ENCODE measurements around the gene RSBN1. TPM values are rescaled to one million over a fixed set of nuclear protein-coding genes. Genes with fewer than 3 reads are reported as not detected.
A peak's percentile ranks its signal among the peaks of the same experiment; 100 is the strongest.
"Not testable (repeated sequence)": the region's sequence is repeated elsewhere in the genome, so short reads cannot be mapped to it uniquely, and the experiment has no call there.

The RSBN1 gene
- total RNA-seq, result 68.7 TPM

- Histone ChIP-seq H3K4me1 (ENCODE audit: insufficient read depth, low read length) (peaks cover 47% of the 10 kb centered on the region), H3K27me3 (ENCODE audit: insufficient read depth, low read length) (no peaks in the 10 kb centered on the region), H3K9me3 (ENCODE audit: low read depth, low read length) (no peaks in the 10 kb centered on the region), H3K4me3 (ENCODE audit: low read length) (peak within 1 kb of the TSS; percentile 94)
These were observed at the start of gene RSBN1 for GRCh38 chr1:113811888-113812660. Gene RSBN1 (minus strand): TSS chr1:113812476. CDS start chr1:113812412, 64 bp downstream.

- peaks cover 62% of the 10 kb centered on the region for H3K4me1 ChIP-seq (ENCODE audit: insufficient read depth, low read length)
- H3K9me3 ChIP-seq (ENCODE audit: low read depth, low read length), result no peaks in the 10 kb centered on the region
- H3K27me3 ChIP-seq (ENCODE audit: insufficient read depth, low read length), result no peaks in the 10 kb centered on the region
- H3K4me3 ChIP-seq (ENCODE audit: low read length), result no peak overlapping the region
These were observed 49.4 kb upstream of the RSBN1 start for GRCh38 chr1:113861641-113862040.

GRCh38 chr1:113860891-113861290 is 48.6 kb upstream of the RSBN1 start:
- Histone ChIP-seq H3K27me3 (ENCODE audit: insufficient read depth, low read length) (no peaks in the 10 kb centered on the region), H3K9me3 (ENCODE audit: low read depth, low read length) (no peaks in the 10 kb centered on the region), H3K4me1 (ENCODE audit: insufficient read depth, low read length) (peaks cover 64% of the 10 kb centered on the region), H3K4me3 (ENCODE audit: low read length) (no peak overlapping the region)

- Histone ChIP-seq H3K9me3 (ENCODE audit: low read depth, low read length) (no peaks in the 10 kb centered on the region), H3K4me3 (ENCODE audit: low read length) (no peak overlapping the region), H3K4me1 (ENCODE audit: insufficient read depth, low read length) (peaks cover 74% of the 10 kb centered on the region), H3K27me3 (ENCODE audit: insufficient read depth, low read length) (no peaks in the 10 kb centered on the region)
These were observed 47.4 kb upstream of the RSBN1 start for GRCh38 chr1:113859478-113860175.

- Histone ChIP-seq H3K27me3 (ENCODE audit: insufficient read depth, low read length) (no peaks in the 10 kb centered on the region), H3K4me1 (ENCODE audit: insufficient read depth, low read length) (peaks cover 74% of the 10 kb centered on the region), H3K9me3 (ENCODE audit: low read depth, low read length) (no peaks in the 10 kb centered on the region), H3K4me3 (ENCODE audit: low read length) (no peak overlapping the region)
These were observed 46.7 kb upstream of the RSBN1 start for GRCh38 chr1:113858982-113859381.

- Histone ChIP-seq H3K9me3 (ENCODE audit: low read depth, low read length) (no peaks in the 10 kb centered on the region), H3K4me1 (ENCODE audit: insufficient read depth, low read length) (peaks cover 74% of the 10 kb centered on the region), H3K4me3 (ENCODE audit: low read length) (no peak overlapping the region), H3K27me3 (ENCODE audit: insufficient read depth, low read length) (no peaks in the 10 kb centered on the region)
These were observed 46.1 kb upstream of the RSBN1 start for GRCh38 chr1:113858418-113858817.

- Histone ChIP-seq H3K4me1 (ENCODE audit: insufficient read depth, low read length) (peaks cover 70% of the 10 kb centered on the region), H3K4me3 (ENCODE audit: low read length) (no peak overlapping the region)
These were observed 45.5 kb upstream of the RSBN1 start for GRCh38 chr1:113857776-113858175.

GRCh38 chr1:113856401-113856790 is 44.1 kb upstream of the RSBN1 start:
- no peaks in the 10 kb centered on the region for H3K9me3 ChIP-seq (ENCODE audit: low read depth, low read length)
- H3K4me1 ChIP-seq (ENCODE audit: insufficient read depth, low read length), result peaks cover 56% of the 10 kb centered on the region
- H3K27me3 ChIP-seq (ENCODE audit: insufficient read depth, low read length), result no peaks in the 10 kb centered on the region
- H3K4me3 ChIP-seq (ENCODE audit: low read length), result no peak overlapping the region

More at GRCh38 chr1:113857776-113858175, 45.5 kb upstream of the RSBN1 start:
- Histone ChIP-seq H3K9me3 (ENCODE audit: low read depth, low read length) (no peaks in the 10 kb centered on the region), H3K27me3 (ENCODE audit: insufficient read depth, low read length) (no peaks in the 10 kb centered on the region)

- Histone ChIP-seq H3K27me3 (ENCODE audit: insufficient read depth, low read length) (no peaks in the 10 kb centered on the region), H3K9me3 (ENCODE audit: low read depth, low read length) (no peaks in the 10 kb centered on the region), H3K4me1 (ENCODE audit: insufficient read depth, low read length) (peaks cover 50% of the 10 kb centered on the region), H3K4me3 (ENCODE audit: low read length) (no peak overlapping the region)
These were observed 43.5 kb upstream of the RSBN1 start for GRCh38 chr1:113855630-113856400.

- Histone ChIP-seq H3K4me3 (ENCODE audit: low read length) (no peak overlapping the region), H3K27me3 (ENCODE audit: insufficient read depth, low read length) (no peaks in the 10 kb centered on the region), H3K9me3 (ENCODE audit: low read depth, low read length) (no peaks in the 10 kb centered on the region), H3K4me1 (ENCODE audit: insufficient read depth, low read length) (peaks cover 48% of the 10 kb centered on the region)
These were observed 42.0 kb upstream of the RSBN1 start for GRCh38 chr1:113854234-113854633.

GRCh38 chr1:113852694-113853093 is 40.4 kb upstream of the RSBN1 start:
- not testable (repeated sequence) for H3K27me3 ChIP-seq (ENCODE audit: insufficient read depth, low read length); H3K9me3 ChIP-seq (ENCODE audit: low read depth, low read length); H3K4me3 ChIP-seq (ENCODE audit: low read length)
- H3K4me1 ChIP-seq (ENCODE audit: insufficient read depth, low read length), result peaks cover 35% of the 10 kb centered on the region

- peaks cover 16% of the 10 kb centered on the region for H3K4me1 ChIP-seq (ENCODE audit: insufficient read depth, low read length)
- no peak overlapping the region for H3K4me3 ChIP-seq (ENCODE audit: low read length)
- H3K9me3 ChIP-seq (ENCODE audit: low read depth, low read length), result peaks cover 6% of the 10 kb centered on the region
- no peaks in the 10 kb centered on the region for H3K27me3 ChIP-seq (ENCODE audit: insufficient read depth, low read length)
These were observed 38.0 kb upstream of the RSBN1 start for GRCh38 chr1:113850127-113850796.

GRCh38 chr1:113849072-113849471 is 36.8 kb upstream of the RSBN1 start:
- peaks cover 13% of the 10 kb centered on the region for H3K4me1 ChIP-seq (ENCODE audit: insufficient read depth, low read length)
- H3K27me3 ChIP-seq (ENCODE audit: insufficient read depth, low read length), result no peaks in the 10 kb centered on the region
- H3K9me3 ChIP-seq (ENCODE audit: low read depth, low read length), result peaks cover 6% of the 10 kb centered on the region
- no peak overlapping the region for H3K4me3 ChIP-seq (ENCODE audit: low read length)

- Histone ChIP-seq H3K27me3 (ENCODE audit: insufficient read depth, low read length) (no peaks in the 10 kb centered on the region), H3K4me1 (ENCODE audit: insufficient read depth, low read length) (peaks cover 13% of the 10 kb centered on the region), H3K4me3 (ENCODE audit: low read length) (no peak overlapping the region), H3K9me3 (ENCODE audit: low read depth, low read length) (peaks cover 6% of the 10 kb centered on the region)
These were observed 34.2 kb upstream of the RSBN1 start for GRCh38 chr1:113846391-113847035.

Data from mononuclear cell (primary cell).